Measurements from ENCODE around the gene THBS2. TPM values are rescaled to one million over a fixed set of nuclear protein-coding genes. Genes with fewer than 3 reads are reported as not detected.

The THBS2 gene
- total and polyA plus RNA-seq, 2 donors (not counting 1 experiment from before 2014, with no cell fraction given) = 86.5 to 269 TPM

GRCh38 chr6:169172456-169172855, 81.2 kb downstream of the THBS2 start:
- Histone ChIP-seq H3K79me2 (ENCODE audit: control insufficient read depth, insufficient read depth, low read length) (no peaks in the 10 kb centered on the region), H3K9ac (ENCODE audit: insufficient read depth, low read length) (no peak overlapping the region), H3K27me3 (ENCODE audit: control insufficient read depth, insufficient read depth, low read length) (no peaks in the 10 kb centered on the region), H3K4me1 (ENCODE audit: control insufficient read depth, extremely low read depth, insufficient read depth, low read length) (peaks cover 14% of the 10 kb centered on the region), H3K27ac (ENCODE audit: insufficient read depth, low read length) (peak overlapping the region; percentile 75), H3K4me3 (replicated peaks in 1 of 4; ENCODE audit: control extremely low read depth in 1 of 4, insufficient read depth in 1 of 4, low read depth in 3 of 4, low read length in 4 of 4) (no peak overlapping the region), H3K4me2 (ENCODE audit: extremely low read depth, insufficient read depth, low read length) (peak overlapping the region; percentile 25), H2AFZ (ENCODE audit: low read length) (peak overlapping the region; percentile 23), H3K36me3 (ENCODE audit: control insufficient read depth, insufficient read depth, low read length) (no peaks in the 10 kb centered on the region), H4K20me1 (ENCODE audit: control insufficient read depth, extremely low read depth, insufficient read depth, low read length) (no peaks in the 10 kb centered on the region), H3K9me3 (ENCODE audit: control insufficient read depth, insufficient read depth, low read depth, low read length) (no peaks in the 10 kb centered on the region)
- TF ChIP-seq, protein P1, sequence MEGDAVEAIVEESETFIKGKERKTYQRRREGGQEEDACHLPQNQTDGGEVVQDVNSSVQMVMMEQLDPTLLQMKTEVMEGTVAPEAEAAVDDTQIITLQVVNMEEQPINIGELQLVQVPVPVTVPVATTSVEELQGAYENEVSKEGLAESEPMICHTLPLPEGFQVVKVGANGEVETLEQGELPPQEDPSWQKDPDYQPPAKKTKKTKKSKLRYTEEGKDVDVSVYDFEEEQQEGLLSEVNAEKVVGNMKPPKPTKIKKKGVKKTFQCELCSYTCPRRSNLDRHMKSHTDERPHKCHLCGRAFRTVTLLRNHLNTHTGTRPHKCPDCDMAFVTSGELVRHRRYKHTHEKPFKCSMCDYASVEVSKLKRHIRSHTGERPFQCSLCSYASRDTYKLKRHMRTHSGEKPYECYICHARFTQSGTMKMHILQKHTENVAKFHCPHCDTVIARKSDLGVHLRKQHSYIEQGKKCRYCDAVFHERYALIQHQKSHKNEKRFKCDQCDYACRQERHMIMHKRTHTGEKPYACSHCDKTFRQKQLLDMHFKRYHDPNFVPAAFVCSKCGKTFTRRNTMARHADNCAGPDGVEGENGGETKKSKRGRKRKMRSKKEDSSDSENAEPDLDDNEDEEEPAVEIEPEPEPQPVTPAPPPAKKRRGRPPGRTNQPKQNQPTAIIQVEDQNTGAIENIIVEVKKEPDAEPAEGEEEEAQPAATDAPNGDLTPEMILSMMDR (conservative IDR thresholded peaks at IDR 0.05 in 1 of 2, IDR thresholded peaks at IDR 0.05 in 1 of 2; ENCODE audit: low read depth in 1 of 2, low read length in 2 of 2) = no peak
- TF ChIP-seq EZH2 (IDR thresholded peaks at IDR 0.05; ENCODE audit: low read length, missing control alignments) = no peak
- DNase-seq (ENCODE audit: low read depth in 2 of 2) = peak; percentile 81 to 93

GRCh38 chr6:169171951-169172350, 81.7 kb downstream of the THBS2 start:
- Histone ChIP-seq H3K4me1 (ENCODE audit: control insufficient read depth, extremely low read depth, insufficient read depth, low read length) (peaks cover 14% of the 10 kb centered on the region), H3K79me2 (ENCODE audit: control insufficient read depth, insufficient read depth, low read length) (no peaks in the 10 kb centered on the region), H3K36me3 (ENCODE audit: control insufficient read depth, insufficient read depth, low read length) (no peaks in the 10 kb centered on the region), H3K27me3 (ENCODE audit: control insufficient read depth, insufficient read depth, low read length) (no peaks in the 10 kb centered on the region), H3K4me2 (ENCODE audit: extremely low read depth, insufficient read depth, low read length) (no peak overlapping the region), H3K9me3 (ENCODE audit: control insufficient read depth, insufficient read depth, low read depth, low read length) (no peaks in the 10 kb centered on the region), H3K9ac (ENCODE audit: insufficient read depth, low read length) (no peak overlapping the region), H3K27ac (ENCODE audit: insufficient read depth, low read length) (peak overlapping the region; percentile 75), H2AFZ (ENCODE audit: low read length) (no peak overlapping the region), H3K4me3 (replicated peaks in 1 of 4; ENCODE audit: control extremely low read depth in 1 of 4, insufficient read depth in 1 of 4, low read depth in 3 of 4, low read length in 4 of 4) (no peak overlapping the region), H4K20me1 (ENCODE audit: control insufficient read depth, extremely low read depth, insufficient read depth, low read length) (no peaks in the 10 kb centered on the region)
- DNase-seq (ENCODE audit: low read depth in 2 of 2) = peak; percentile 52 to 61
- TF ChIP-seq, protein P1 (conservative IDR thresholded peaks at IDR 0.05 in 1 of 2, IDR thresholded peaks at IDR 0.05 in 1 of 2; ENCODE audit: low read depth in 1 of 2, low read length in 2 of 2) = no peak
- no peak for TF ChIP-seq EZH2 (IDR thresholded peaks at IDR 0.05; ENCODE audit: low read length, missing control alignments)

DNA sequence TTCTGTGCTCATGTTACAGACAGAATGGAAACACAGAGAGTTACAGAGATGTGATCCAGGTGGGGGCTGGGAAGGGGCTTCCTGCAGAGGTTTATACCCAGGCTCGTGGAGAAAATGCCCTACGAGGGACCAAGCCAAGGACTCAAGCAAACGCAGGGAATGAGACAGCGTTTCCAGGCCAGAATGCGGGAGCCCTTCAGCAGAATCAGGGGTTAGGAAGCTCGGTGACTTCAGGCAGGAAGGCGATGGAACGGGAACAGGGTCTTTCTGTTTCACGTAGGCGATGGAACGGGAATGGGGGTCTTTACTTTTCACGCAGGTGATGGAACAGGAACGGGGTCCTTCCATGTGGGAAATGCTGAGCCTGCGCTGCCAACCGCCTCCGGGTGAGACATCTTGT, 82.6 kb downstream of the THBS2 start:
- DNase-seq (ENCODE audit: low read depth in 2 of 2) = no peak
- no peaks in the 10 kb centered on the region for H3K36me3 ChIP-seq (ENCODE audit: control insufficient read depth, insufficient read depth, low read length)
- no peaks in the 10 kb centered on the region for H3K27me3 ChIP-seq (ENCODE audit: control insufficient read depth, insufficient read depth, low read length)
- H3K4me2 ChIP-seq (ENCODE audit: extremely low read depth, insufficient read depth, low read length) = no peak overlapping the region
- TF ChIP-seq, protein P1 (conservative IDR thresholded peaks at IDR 0.05 in 1 of 2, IDR thresholded peaks at IDR 0.05 in 1 of 2; ENCODE audit: low read depth in 1 of 2, low read length in 2 of 2) = no peak
- no peaks in the 10 kb centered on the region for H3K9me3 ChIP-seq (ENCODE audit: control insufficient read depth, insufficient read depth, low read depth, low read length)
- no peaks in the 10 kb centered on the region for H4K20me1 ChIP-seq (ENCODE audit: control insufficient read depth, extremely low read depth, insufficient read depth, low read length)
- no peak overlapping the region for H3K4me3 ChIP-seq (replicated peaks in 1 of 4; ENCODE audit: control extremely low read depth in 1 of 4, insufficient read depth in 1 of 4, low read depth in 3 of 4, low read length in 4 of 4)
- H3K79me2 ChIP-seq (ENCODE audit: control insufficient read depth, insufficient read depth, low read length) = no peaks in the 10 kb centered on the region
- no peak overlapping the region for H3K27ac ChIP-seq (ENCODE audit: insufficient read depth, low read length)
- H2AFZ ChIP-seq (ENCODE audit: low read length) = no peak overlapping the region
- H3K9ac ChIP-seq (ENCODE audit: insufficient read depth, low read length) = no peak overlapping the region
- H3K4me1 ChIP-seq (ENCODE audit: control insufficient read depth, extremely low read depth, insufficient read depth, low read length) = peaks cover 14% of the 10 kb centered on the region

Data from fibroblast of lung (primary cell).